NCI-H1436 treated with DMSO at 0.1 percent for 48 hours (cell line): ENCODE measurements around the gene STRIP1.

Experiments used
- DNase-seq: peaks from one replicate; lab custom pipeline; 2025; lab: John Stamatoyannopoulos, UW

Gene STRIP1

DNA sequence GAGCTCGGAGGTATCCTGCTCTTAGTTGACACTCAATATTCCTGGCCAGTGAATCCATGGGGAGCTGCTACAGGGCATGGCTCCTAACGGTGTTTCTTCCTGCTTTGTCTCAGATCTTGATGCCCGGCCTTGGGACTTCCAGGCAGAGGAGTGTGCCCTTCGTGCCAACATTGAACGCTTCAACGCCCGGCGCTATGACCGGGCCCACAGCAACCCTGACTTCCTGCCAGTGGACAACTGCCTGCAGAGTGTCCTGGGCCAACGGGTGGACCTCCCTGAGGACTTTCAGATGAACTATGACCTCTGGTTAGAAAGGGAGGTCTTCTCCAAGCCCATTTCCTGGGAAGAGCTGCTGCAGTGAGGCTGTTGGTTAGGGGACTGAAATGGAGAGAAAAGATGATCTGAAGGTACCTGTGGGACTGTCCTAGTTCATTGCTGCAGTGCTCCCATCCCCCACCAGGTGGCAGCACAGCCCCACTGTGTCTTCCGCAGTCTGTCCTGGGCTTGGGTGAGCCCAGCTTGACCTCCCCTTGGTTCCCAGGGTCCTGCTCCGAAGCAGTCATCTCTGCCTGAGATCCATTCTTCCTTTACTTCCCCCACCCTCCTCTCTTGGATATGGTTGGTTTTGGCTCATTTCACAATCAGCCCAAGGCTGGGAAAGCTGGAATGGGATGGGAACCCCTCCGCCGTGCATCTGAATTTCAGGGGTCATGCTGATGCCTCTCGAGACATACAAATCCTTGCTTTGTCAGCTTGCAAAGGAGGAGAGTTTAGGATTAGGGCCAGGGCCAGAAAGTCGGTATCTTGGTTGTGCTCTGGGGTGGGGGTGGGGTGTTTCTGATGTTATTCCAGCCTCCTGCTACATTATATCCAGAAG lies 19.4 kb downstream of the STRIP1 start:
- DNase-seq: no peak

DNA sequence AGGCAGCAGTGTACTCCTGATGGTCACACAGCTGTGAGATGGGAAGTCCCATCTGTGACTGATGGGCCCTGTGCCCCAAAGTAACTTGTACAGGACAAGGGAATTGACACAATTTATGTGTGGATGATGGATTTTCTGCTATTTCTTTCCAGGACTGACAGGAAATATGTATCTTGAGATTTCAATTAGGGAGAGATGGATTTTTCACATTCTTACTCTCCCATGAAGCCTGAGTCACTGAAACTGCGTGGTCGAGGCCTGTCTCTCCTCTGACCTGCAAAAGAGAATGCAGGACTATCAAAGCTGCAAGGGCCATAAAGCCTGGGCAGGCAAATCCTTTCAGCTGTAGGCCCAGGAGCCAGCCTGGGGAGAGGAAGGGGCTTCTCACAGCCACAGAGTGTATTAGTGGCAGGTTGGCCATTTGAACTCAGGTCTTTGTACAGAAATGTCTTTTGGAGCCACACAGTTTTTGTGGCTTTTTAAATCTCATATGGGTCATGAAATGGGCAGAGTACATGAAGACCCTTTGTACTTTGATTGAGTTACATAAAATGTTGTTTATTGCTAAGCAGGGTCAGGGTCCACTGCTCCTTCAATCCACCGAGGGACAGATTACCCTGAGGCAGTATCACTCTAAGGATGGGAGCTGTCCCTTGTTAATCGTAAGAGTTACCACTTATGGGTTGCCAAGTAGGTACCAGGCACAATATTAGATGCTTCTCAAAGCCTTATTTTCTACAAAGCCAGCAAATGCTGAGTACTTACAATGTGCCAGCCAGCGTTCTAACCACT lies 21.3 kb downstream of the STRIP1 start:
- DNase-seq: no peak

DNA sequence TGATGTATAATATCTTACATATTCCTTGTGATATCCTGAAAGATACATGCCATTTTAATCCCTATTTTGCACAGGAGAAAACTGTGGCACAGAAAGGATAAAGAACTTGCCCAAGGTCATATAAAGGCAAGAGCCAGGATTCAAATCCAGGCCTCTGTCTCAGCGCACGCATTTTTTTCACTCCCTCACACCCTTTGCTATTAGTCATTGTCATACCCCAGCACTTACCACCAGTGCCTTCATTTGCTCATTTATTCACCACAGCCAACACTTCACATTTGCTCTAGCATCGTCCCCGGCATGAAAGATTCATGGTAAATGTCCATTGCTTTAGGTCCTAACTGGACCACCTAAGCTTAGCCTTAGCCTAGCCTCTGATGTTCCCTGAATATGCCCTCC lies 21.9 kb downstream of the STRIP1 start:
- no peak for DNase-seq

DNA sequence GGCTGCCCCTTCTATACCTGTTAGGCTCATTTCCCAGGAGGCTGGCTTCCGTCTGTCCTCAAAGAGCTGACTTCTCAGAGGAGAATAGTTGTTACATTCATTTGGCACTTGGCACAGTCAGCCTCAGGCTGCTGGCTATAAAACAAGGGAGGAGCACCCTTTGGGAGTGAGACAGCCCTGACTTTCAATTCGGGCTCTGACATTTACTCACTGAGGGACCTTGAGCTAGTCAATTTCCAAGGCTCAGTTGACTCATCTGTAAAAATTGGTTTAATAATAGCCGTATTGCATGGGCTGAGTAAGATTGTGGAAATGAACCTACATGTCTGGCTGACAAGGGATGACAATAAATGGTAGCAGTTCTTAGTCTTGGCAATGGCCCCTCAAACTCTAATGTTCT lies 22.4 kb downstream of the STRIP1 start:
- DNase-seq: no peak

DNA sequence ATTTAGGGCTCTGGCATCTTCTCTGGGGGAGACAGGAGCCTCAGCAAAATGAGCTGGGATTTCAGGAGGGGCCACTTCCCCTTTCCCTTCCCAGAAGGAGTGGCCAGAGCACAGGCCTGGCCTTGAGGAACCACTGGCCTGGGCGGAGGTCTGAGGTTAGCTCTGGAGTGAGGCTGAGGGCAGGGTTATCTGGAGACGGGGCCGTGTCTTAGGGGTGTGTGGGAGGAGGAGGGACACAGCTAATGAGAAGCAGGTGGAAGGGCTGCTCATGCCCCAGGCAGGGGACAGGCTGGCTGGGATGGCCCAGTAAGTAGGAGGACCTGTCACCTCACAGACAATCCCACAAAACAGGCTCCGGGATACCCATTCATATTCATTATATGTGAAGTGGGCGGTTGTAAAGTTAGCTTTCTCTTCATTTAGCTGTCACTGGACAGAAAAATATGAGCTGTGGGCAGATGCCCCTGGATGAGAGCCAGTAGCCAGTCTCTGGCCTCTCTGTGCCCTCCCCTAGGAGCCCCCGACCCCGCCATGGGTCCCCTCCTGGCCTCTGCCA lies 23.6 kb downstream of the STRIP1 start:
- no peak for DNase-seq

DNA sequence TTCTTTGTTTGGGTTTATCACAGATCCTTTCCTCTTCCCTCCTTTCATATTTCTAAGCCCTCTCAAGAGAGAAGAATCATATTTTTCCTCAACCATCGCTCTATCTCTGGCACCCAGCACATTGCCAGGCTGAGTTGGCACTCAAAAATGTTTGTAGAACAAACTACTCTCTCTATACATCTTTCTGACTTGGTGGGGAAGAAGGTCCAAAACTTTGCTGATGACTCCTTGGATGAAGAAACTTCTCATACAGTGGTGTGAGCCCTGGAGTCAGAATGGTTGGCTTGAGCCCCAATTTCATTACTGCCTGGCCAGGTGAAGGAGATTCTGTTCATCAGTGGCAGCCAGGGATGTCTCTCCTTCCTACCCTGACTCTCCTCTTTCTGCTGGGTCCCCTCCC lies 24.2 kb downstream of the STRIP1 start:
- DNase-seq: no peak

DNA sequence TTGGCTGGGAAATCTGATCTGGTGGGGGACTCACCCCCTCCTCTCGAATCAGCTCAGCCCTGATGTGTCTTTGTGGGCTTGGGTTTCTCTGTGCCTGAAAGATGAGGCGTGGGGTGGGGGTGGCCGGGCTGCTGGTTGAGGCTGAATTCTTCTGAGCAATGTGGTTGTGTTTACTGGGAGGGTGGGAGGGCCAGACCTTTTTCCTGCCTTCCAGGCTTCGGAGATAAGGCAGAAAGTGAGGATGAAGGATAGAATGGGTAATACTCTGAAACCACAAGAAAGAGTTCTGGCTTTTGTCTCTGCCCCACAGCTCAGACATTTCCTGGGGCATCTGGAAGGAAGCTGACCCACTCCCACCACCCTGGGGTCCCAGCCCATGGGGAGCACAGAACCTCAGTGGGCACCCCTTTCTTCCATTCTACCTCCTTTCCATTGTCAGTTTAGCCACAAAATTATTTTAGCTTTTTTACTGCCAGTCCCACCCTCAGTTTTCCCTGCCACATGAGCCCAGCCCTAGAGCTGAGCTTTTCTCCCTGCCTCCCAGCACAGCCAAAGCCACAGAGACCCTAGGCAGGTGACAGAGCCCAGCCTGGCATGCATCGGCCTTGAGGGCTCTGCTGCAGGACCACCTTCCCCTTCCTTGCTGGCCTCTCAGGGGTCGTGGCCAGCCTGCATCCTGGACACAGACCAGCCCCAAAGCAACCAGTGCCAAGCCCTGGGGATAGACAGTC lies 24.9 kb downstream of the STRIP1 start:
- DNase-seq: no peak

DNA sequence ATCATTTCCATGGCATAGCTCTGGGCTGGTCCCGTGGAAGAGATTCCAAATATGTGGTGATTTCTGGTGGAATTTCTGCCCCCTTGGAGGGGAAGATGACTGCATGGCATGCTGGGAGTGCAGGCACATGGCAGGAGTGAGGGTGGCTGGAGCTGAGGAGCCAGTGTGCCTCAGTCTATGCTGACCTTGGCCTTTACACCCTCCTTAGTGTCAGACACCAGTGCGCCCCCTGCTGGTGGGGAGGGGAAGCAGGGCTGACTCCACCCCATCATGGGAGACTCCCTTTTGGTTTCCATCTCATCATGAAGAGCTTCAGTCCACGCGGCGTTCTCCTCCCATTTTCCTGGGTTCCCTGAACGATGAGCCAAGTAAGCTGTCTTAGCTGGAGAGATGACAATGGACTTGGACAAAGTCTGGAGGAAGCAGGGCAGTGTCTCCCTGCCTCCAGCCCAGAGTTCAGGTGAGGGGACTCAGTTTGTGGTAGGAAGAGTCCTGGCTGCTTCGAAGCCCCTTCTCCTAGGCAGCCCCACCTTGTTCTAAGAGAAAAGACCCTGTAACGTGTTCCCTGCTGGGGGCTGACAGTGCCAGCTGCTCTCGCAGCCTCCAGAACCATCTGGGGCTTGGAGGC lies 25.7 kb downstream of the STRIP1 start:
- no peak for DNase-seq

DNA sequence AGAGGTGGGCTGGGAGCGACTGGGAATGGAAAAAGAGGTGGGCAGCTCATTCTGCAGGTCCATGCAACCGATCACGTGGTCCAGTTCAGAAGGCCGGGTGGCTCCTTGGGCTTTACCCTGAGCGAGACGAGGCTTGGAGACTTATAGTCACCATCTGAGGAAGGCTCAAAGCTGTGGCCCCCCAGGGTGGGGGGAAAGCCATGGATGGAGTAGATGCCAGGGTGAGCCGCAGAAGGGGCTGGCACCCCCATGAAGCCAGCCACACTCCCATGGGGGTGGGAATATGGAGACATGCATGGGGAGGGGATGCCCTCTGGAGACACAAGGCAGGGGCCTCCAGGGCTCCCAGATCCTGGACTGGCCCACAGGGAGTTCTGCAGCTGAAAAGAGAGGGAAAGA lies 26.2 kb downstream of the STRIP1 start:
- DNase-seq: no peak

DNA sequence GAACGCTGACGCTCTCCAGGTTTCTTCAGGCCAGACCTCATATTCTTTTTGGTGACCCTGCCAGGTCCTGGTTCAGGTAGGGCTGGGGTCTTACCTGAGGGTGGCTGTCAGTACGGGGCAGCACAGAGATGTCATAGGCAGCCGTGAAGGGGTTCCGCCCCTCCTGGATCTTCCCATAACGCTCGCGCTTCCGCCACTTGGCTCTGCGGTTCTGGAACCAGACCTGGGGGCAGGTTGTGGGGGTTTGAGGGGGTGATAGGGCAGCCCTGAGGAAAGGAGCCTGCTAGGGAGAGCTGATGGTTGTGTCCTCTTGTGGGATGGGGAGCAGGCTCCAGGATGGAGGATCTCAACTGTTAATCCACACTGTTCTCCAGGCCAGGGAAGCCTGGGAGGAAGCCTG lies 26.9 kb downstream of the STRIP1 start:
- no peak for DNase-seq

DNA sequence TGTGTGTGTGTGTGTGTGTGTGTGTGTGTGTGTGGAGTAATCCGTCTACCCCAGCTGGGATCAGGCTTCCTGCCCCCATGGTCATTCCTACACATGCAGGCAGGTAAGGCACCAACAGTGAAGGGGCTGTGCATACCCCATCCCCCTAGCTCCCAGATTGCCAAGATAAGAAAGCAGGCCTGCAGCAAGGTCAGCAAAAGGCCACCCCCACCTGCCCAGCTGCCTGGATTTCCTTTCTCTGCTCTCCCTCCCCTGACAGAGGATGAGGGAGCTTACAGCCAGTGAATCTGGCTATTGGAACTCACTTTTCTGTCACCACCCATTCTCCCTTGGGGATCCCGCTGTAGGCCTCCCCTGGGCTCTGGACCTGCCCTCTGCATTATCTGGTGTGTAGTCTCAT lies 28.2 kb downstream of the STRIP1 start:
- no peak for DNase-seq

DNA sequence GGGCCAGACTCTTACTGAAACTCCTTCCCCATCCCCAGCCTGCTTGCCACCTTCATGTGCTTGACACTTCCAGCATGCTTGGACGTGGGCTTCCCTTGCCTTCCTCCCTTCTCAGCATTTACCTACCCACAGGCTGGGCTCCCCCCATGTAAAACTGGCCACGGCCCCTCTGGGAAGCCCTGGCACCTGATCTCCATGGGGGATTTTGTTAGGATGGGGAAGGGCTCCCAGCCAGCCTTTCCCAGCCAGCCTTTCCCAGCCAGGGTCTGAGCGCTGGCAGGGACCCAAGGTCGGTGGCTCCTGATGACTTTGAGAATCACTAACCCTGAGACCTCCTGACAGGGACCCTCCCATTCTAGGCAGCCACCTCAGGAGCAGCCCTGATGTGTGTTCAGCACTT lies 29.4 kb downstream of the STRIP1 start:
- DNase-seq: no peak

DNA sequence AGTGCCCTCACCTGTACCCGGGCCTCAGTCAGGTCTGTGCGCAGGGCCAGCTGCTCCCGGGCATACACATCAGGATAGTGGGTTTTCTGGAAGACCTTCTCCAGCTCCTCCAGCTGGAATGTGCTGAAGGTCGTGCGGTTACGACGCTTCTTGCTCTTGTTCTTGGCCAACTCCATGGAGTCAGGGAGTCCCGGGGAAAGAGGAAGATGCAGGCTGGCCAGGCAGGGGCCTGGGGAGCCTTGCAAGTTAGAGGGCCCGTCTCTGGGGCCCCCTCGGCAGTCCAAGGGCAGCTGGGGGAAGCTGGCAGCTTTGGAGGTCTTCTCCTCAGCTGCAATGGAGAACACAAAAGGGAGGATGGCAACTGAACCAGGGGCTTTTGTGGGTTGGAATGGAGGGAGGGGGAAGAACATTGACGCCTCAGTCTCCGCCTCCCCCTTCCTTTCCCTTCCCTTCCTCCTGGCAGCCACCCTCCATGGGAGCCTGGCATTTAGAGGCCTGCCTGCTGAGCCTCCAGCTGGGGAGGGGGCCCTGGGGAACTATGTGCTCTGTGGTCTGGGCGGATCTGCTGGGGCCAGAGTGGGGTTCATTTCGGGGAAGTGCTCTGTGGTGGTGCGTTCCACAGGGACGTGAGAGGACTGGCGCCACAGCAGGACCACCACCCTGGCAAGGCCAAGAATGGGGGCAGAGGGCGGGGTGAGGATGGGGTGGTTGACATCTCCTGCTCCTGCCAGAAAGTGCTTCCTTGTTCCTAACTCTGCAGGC lies 30.3 kb downstream of the STRIP1 start:
- no peak for DNase-seq

DNA sequence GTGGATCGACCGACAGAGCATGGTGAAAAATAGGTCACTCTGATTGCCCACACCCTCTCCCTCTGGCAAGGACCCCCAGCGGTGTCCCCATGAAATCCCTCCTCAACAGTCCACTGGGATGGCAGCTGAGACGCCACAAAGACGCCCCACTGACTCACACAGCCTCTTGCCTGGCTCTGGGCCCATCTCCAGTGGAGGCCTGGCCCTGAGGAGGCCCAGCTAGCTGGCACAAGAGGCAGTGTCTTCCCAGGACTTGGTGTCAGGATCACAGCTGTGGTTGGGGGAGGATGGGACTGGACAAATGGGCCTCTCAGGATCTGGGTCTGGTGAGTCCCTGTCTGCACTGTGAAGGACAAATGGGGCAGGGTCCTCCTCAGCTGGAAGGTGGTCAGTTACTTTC lies 31.4 kb downstream of the STRIP1 start:
- no peak for DNase-seq

DNA sequence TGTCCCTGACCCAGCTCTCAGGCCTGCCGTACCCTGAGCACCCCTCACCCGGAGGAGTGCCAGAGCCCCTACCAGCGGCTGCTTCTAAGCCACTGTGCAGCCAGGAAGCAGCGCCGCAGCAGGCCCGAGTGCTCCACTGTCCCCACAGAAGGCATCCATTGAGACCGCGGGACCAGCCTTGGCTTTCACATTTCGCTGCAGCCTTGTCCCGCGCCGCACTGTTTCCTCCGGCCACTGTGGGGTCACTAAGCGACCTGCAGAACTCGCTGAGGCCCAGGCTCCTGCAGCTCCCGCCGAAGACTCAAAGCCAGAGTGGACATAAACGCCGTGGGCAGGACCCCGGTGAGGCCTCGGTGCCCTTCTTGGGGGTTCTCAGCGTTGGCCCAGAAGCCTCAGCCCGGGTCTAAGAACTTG lies 33.1 kb downstream of the STRIP1 start:
- DNase-seq: no peak

DNA sequence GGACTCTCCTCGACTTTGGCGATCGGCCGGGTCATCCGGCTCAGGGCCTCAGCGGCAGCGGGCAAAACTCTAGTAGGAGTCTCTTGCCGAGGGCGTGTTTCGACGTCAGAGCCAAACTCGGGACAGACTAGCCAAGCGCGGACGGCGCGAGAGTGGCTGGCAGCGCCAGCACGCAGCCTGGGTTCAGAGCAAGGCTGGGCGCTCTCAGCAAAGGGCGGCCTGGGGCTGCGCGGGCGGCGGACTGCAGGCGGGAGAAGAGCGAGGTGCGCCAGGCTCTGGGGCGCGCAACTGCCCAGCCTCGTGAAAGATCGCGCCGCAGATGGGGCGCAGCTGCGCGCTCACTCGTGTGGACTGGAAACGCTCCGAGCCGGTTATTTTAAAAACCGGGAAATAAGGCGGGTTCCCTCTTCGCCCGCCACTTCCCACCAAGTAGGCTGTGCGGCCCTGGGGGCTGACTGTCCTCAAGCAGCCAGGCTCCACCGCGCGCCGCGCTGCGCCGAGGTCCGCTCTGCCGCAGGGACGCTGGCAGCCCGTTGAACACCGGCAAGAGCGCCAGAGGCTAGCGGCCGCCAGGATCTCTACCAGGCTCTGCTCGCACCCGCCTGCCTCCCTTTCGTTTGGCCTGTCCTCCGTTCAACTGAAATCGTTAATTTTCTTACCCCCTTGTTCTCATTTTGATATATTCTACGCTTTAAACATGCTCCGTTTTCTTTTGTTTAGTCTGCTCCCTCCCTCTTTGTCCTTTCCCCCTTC lies 33.6 kb downstream of the STRIP1 start:
- no peak for DNase-seq

DNA sequence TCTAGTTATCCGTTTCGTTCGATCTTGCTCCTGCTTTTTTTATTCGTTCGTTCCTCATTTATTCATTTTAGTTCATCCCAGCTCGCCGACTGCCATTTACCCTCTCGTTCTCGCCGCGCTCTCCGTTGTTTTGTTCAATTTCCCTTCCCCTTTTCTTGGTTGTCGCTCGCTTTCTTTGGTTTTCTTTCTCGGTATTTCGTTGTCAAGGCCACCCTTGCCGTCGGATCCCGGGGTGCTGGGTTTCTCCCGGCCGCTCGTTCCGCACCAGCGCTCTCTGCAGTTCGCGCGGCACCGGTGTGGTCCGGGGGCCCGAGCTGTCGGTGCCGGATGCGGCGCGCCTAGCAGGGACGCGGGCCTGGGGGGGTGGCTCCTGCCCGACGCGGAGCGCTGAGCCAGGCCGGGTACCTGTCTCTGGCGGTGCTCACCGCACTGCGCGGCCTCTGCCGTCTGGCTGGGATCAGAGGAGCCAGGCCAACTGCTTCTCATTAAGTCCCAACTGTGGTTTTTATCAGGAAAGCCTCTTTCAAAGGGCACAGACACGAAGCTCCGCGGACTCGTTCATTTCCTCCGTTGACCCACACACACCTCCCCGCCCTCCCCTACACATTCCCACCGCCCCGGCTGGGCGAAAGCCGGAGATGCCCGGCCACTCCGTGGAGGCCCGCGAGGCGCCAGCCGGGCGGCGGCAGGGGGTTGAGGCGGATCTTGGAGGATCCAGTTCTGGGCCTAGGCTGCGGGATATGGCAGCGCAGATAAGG lies 34.4 kb downstream of the STRIP1 start:
- no peak for DNase-seq

DNA sequence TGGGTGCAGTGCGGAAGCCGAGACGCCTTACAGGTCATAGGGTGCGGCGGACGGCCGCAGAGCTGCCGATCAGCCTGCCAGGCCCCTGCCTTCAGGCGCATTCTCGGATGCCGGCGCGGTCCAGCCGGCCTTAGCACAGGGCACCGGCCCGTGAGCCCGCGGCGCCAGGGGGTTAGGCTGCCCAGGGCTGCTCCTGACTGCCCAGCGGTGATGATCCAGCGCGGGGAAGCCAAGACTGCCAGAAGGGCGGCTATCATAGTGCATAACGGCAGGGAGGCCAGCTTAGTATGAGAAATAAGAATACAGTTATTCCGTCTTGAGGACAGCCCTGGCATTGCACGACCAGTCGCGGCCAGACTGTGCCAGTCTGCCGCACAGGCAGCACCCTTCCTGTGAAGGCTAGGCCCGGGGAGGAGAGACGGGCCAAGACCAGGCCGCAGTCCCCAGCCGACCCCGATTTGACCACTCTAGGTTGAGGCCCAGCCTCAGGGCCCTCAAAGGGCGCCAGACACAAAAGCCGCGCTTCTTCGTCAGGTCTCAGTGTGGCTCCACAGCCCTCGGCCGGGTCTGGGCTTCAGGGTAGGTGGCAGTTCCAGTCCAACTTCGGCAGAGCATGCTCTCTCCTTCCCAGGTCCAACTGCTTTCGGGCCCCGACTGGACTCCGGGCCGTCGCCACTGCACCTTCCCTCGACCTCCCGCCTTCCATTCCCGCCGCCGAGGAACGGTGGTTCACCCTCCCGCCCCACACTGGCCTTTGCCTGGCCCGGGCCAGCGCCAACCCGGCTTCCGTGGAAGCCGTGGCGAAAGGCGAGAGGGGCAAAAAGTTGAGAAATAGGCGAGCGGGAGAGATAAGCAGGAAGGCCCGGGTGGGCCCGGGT lies 35.2 kb downstream of the STRIP1 start:
- no peak for DNase-seq

DNA sequence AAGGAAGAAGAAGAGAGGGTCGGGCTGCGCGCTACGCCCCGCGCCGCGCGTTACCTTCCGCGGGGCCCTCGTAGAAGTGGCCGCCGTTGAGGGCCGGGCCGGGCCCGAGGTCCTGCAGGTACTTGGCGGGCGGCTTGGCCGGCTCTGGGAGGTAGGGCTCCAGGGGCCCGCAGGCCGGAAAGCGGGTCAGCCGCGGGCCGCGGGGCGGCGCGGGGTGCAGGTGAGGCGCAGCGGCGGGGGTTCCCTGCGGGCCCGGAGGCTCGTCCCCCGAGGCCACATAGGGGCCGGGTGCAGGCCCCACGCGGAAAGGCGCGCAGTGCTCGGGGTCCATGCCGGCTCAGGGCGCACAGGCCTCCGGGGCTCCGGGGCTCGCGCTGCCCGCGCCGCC lies 35.9 kb downstream of the STRIP1 start:
- no peak for DNase-seq
